AG04450 (cell line): ENCODE data around the gene DSG2. TPM values are rescaled to one million over a fixed set of nuclear protein-coding genes. Genes with fewer than 3 reads are reported as not detected.

Experiments
- CTCF ChIA-PET: fragments of 300-600, 350-600 bp; formaldehyde crosslinking; extraction: SDS; loops from one replicate; lab custom pipeline; 2022; ENCODE audit warnings: antibody characterized with exemption, inconsistent platforms; lab: Charles Lee
- POLR2A ChIA-PET: fragments of 350-600 bp; formaldehyde crosslinking; extraction: SDS; loops from one replicate; lab custom pipeline; 2021; ENCODE audit warnings: antibody characterized with exemption, inconsistent platforms; lab: Yijun Ruan, JAX
- DNase-seq: peaks from one replicate; pipeline ENCODE4 v3.0.0-alpha.2; 2011; ENCODE audit warnings: low read depth, low spot score
- H3K27ac ChIP-seq: one replicate; pipeline ENCODE4 v1.5.1; 2012; ENCODE audit warnings: low read depth, low read length, control low read depth
- H3K27me3 ChIP-seq: one replicate; pipeline ENCODE4 v1.6.0; 2012; ENCODE audit warnings: low read length; ENCODE audit not compliant: control insufficient read depth, insufficient read depth
- H3K4me3 ChIP-seq: 2 replicates; pipeline ENCODE4 v1.5.1; 2011; ENCODE audit warnings: mild to moderate bottlenecking, low read depth, low read length, control low read depth
- H3K9me3 ChIP-seq: 2 replicates; pipeline ENCODE4 v1.5.1; 2012; ENCODE audit warnings: low read length; ENCODE audit not compliant: control insufficient read depth, insufficient read depth
- CTCF ChIP-seq: IDR thresholded peaks from 2 replicates; pipeline ENCODE4 v1.5.1; 2011; ENCODE audit warnings: low read depth, low read length, control low read depth, inconsistent platforms
- polyA plus RNA-seq: library from polyadenylated mRNA; depleted of rRNA; stranded (reverse); fragments of >200 nt; gene quantifications from 2 replicates; pipeline ENCODE4 v1.2.3, GENCODE V29; 2011

DSG2 gene
- polyA plus RNA-seq, 1 experiment: 0.84 TPM

- Histone ChIP-seq H3K27me3 (no peaks in the 10 kb centered on the region), H3K27ac (no peak overlapping the region), H3K4me3 (no peak overlapping the region), H3K9me3 (peaks cover 8% of the 10 kb centered on the region)
- no peak for TF ChIP-seq CTCF
- CTCF ChIA-PET: no interaction called here
- POLR2A ChIA-PET: no interaction called here
- DNase-seq: no peak
Measured at GRCh38 chr18:31478688-31479087, 19.3 kb upstream of the DSG2 start.

GRCh38 chr18:31482051-31482450, 15.9 kb upstream of the DSG2 start:
- ChIA-PET POLR2A (no interaction called here), CTCF (no interaction called here)
- TF ChIP-seq CTCF: no peak
- Histone ChIP-seq H3K9me3 (peaks cover 6% of the 10 kb centered on the region), H3K4me3 (no peak overlapping the region), H3K27ac (no peak overlapping the region), H3K27me3 (no peaks in the 10 kb centered on the region)
- no peak for DNase-seq

- CTCF ChIA-PET: no interaction called here
- no peak for TF ChIP-seq CTCF
- DNase-seq: no peak
- no peak overlapping the region for H3K4me3 ChIP-seq
- POLR2A ChIA-PET: no interaction called here
- no peak overlapping the region for H3K27ac ChIP-seq
- peaks cover 3% of the 10 kb centered on the region; the same call in 1 of the 2 replicates for H3K9me3 ChIP-seq
- no peaks in the 10 kb centered on the region for H3K27me3 ChIP-seq
Measured at GRCh38 chr18:31483396-31483795, 14.6 kb upstream of the DSG2 start.

- no peak for DNase-seq
- Histone ChIP-seq H3K4me3 (no peak overlapping the region), H3K27me3 (no peaks in the 10 kb centered on the region), H3K27ac (no peak overlapping the region), H3K9me3 (peaks cover 3% of the 10 kb centered on the region; the same call in 1 of the 2 replicates)
- ChIA-PET POLR2A (no interaction called here), CTCF (no interaction called here)
- TF ChIP-seq CTCF: no peak
Measured at GRCh38 chr18:31484461-31484860, 13.5 kb upstream of the DSG2 start.

GRCh38 chr18:31486165-31486564, 11.8 kb upstream of the DSG2 start:
- no peak for DNase-seq
- TF ChIP-seq CTCF: no peak
- Histone ChIP-seq H3K4me3 (no peak overlapping the region), H3K27ac (no peak overlapping the region), H3K9me3 (peaks cover 3% of the 10 kb centered on the region; the same call in 1 of the 2 replicates), H3K27me3 (no peaks in the 10 kb centered on the region)
- POLR2A ChIA-PET: no interaction called here
- CTCF ChIA-PET: no interaction called here
